Right lobe of liver (tissue), 6 donors: ENCODE data around the gene RNF13. TPM values are rescaled to one million over a fixed set of nuclear protein-coding genes. Genes with fewer than 3 reads are reported as not detected.
A peak's percentile ranks its signal among the peaks of the same experiment; 100 is the strongest.
"Not testable (repeated sequence)": the region's sequence is repeated elsewhere in the genome, so short reads cannot be mapped to it uniquely, and the experiment has no call there.

Source experiments
- ATAC-seq, 4 donors: fragments of 200-7000 bp; cut with Tn5 transposase; one replicate each; pipeline ENCODE4 v1.9.1; 2020; ENCODE audit warnings: mild to moderate bottlenecking in 4 of 4, moderate library complexity in 4 of 4
- DNase-seq, 3 donors: peaks; one replicate each; pipeline ENCODE4 v3.0.0-alpha.2; 2020
- H3K27ac ChIP-seq, 3 donors: fragments of 200-600 bp; one replicate each; pipeline ENCODE4 v1.8.0; 2022
- H3K27me3 ChIP-seq, 2 donors: fragments of 200-600 bp; one replicate each; pipeline ENCODE4 v1.8.0; 2022
- H3K36me3 ChIP-seq, 4 donors: fragments of 200-600 bp; sonication (generic) in 1 of 4; one replicate each; pipeline versions ENCODE4 v1.5.1 to v1.8.0; 2017 to 2022; ENCODE audit warnings: control low read depth in 1 of 4
- H3K4me1 ChIP-seq, 4 donors: fragments of 200-600 bp; sonication (generic) in 1 of 4; one replicate each; pipeline versions ENCODE4 v1.5.1 to v1.8.0; 2017 to 2022; ENCODE audit warnings: control low read depth in 1 of 4
- H3K4me3 ChIP-seq, 3 donors: fragments of 200-600 bp; one replicate each; pipeline ENCODE4 v1.8.0; 2022
- H3K9me3 ChIP-seq, 4 donors: fragments of 200-600 bp; sonication (generic) in 1 of 4; one replicate each; pipeline versions ENCODE4 v1.5.1 to v1.8.0; 2017 to 2022; ENCODE audit warnings: control low read depth in 1 of 4
- CTCF ChIP-seq, 4 donors: fragments of 200-600 bp in 3 of 4; fragments of 450-650 bp in 1 of 4; IDR thresholded peaks; one replicate each; pipeline versions ENCODE4 v1.5.1 to v1.8.0; 2016 to 2022; ENCODE audit warnings: antibody characterized with exemption in 4 of 4, mild to moderate bottlenecking in 2 of 4
- POLR2A ChIP-seq: fragments of 450-650 bp; IDR thresholded peaks from one replicate; pipeline ENCODE4 v1.6.1; 2017; ENCODE audit warnings: antibody characterized with exemption, mild to moderate bottlenecking
- WGBS: methylation state at CpG from one replicate; pipeline ENCODE4 v1.1.6; 2018; ENCODE audit warnings: low coverage, low lambda C conversion rate; ENCODE audit not compliant: insufficient coverage; ENCODE audit errors: missing lambda C conversion rate; 5-methylcytosine and 5-hydroxymethylcytosine counted together
- intact Hi-C, 2 donors: fragments of 100-400 bp; cut with DNase I; formaldehyde crosslinking; loops; one replicate each; pipeline versions ENCODE4 v1.11.2 to v1.14.1; 2022
- total RNA-seq, 6 experiments: library from RNA; depleted of rRNA in 2 of 6; stranded (reverse); fragments of >200 nt in 2 of 6; fragmentation: NEBNext Ultra II Directional in 3 of 6; extraction: Animal tissue kit (Norgen Biotek cat#: 25700) in 3 of 6; gene quantifications; one replicate each; pipeline versions ENCODE4 v1.1.0 to v1.2.4, GENCODE V29; 2016 to 2023
- donor health status: DM: no; HTN: yes; CAD: no.
- donor health status: DM: no; HTN: no; CAD: no.
- donor health status: DM: no; HTN: no; CAD: no.
- donor health status: DM: no; HTN: yes; CAD: no.
- donor health status: DM: no; HTN: yes; CAD: no.

Gene RNF13
- total RNA-seq, 6 experiments from 2014 or later, result 45.0 to 55.6 (median 47.5) TPM

- H3K9me3 ChIP-seq, result no peaks in the 10 kb centered on the region
Observed at GRCh38 chr3:149934524-149934923, 121.5 kb downstream of the RNF13 start.

GRCh38 chr3:149936812-149937230 is 123.8 kb downstream of the RNF13 start:
- peak; percentile 87 to 91 (median 90) for ATAC-seq
- no peak overlapping the region for H3K27ac ChIP-seq

More at GRCh38 chr3:149934524-149934923, 121.5 kb downstream of the RNF13 start:
- Histone ChIP-seq H3K4me3 (no peak overlapping the region), H3K4me1 (peaks cover 0 to 16% (median 3%) of the 10 kb centered on the region in 4 donors), H3K27ac (no peak overlapping the region), H3K36me3 (no peaks in the 10 kb centered on the region), H3K27me3 (no peaks in the 10 kb centered on the region)
- DNase-seq, result peak in 1 of 3 donors; percentile 20
- intact Hi-C loops, result no loop called here
- TF ChIP-seq CTCF (IDR thresholded peaks at IDR 0.05) (no peak), POLR2A (no peak)
- ATAC-seq, result peak; percentile 82 to 89 (median 84)

GRCh38 chr3:149938392-149939055 is 125.5 kb downstream of the RNF13 start:
- H3K27ac ChIP-seq, H3K27me3 ChIP-seq, intact Hi-C loops, H3K9me3 ChIP-seq, DNase-seq, H3K4me3 ChIP-seq, ATAC-seq, H3K36me3 ChIP-seq: not testable (repeated sequence)
- WGBS, result 87% methylated on average over 3 of the region's 3 CpGs
- peaks cover 0 to 16% (median 3%) of the 10 kb centered on the region in 4 donors for H3K4me1 ChIP-seq

More at GRCh38 chr3:149936812-149937230, 123.8 kb downstream of the RNF13 start:
- peak in 2 of 3 donors; percentile 34 to 58 for DNase-seq
- WGBS, result 25% methylated on average over 7 of the region's 7 CpGs
- intact Hi-C loops, result no loop called here
- Histone ChIP-seq H3K4me3 (no peak overlapping the region), H3K4me1 (peaks cover 0 to 16% (median 3%) of the 10 kb centered on the region in 4 donors), H3K36me3 (no peaks in the 10 kb centered on the region), H3K27me3 (no peaks in the 10 kb centered on the region), H3K9me3 (no peaks in the 10 kb centered on the region)
- TF ChIP-seq CTCF (IDR thresholded peaks at IDR 0.05) (peak; percentile 70 to 81 (median 76)), POLR2A (no peak)

- Histone ChIP-seq H3K4me1 (peaks cover 0 to 3% (median 0%) of the 10 kb centered on the region in 4 donors), H3K36me3 (no peaks in the 10 kb centered on the region), H3K27me3 (no peaks in the 10 kb centered on the region), H3K4me3 (no peak overlapping the region), H3K27ac (no peak overlapping the region), H3K9me3 (no peaks in the 10 kb centered on the region)
- ATAC-seq, result no peak
- TF ChIP-seq CTCF (IDR thresholded peaks at IDR 0.05) (no peak), POLR2A (no peak)
- intact Hi-C loops, result no loop called here
- 100% methylated on average over 2 of the region's 2 CpGs for WGBS
- no peak for DNase-seq
Observed at GRCh38 chr3:149941186-149941585, 128.2 kb downstream of the RNF13 start.

- peaks cover 0 to under 1% (median 0%) of the 10 kb centered on the region in 4 donors for H3K4me1 ChIP-seq
- no peak overlapping the region for H3K4me3 ChIP-seq
- 83% methylated on average over 1 of the region's 1 CpG for WGBS
- no peaks in the 10 kb centered on the region for H3K27me3 ChIP-seq
- no peak for ATAC-seq
- no peak overlapping the region for H3K27ac ChIP-seq
- DNase-seq, result no peak
- TF ChIP-seq CTCF (IDR thresholded peaks at IDR 0.05), result no peak
- H3K36me3 ChIP-seq, result no peaks in the 10 kb centered on the region
- intact Hi-C loops, result no loop called here
- no peaks in the 10 kb centered on the region for H3K9me3 ChIP-seq
Observed at GRCh38 chr3:149941946-149942345, 128.9 kb downstream of the RNF13 start.
